Skeletal muscle satellite cell (primary cell): ENCODE results near the gene USP17L25. TPM values are rescaled to one million over a fixed set of nuclear protein-coding genes. Genes with fewer than 3 reads are reported as not detected.
"Not testable (repeated sequence)": the region's sequence is repeated elsewhere in the genome, so short reads cannot be mapped to it uniquely, and the experiment has no call there.

Experiments used
- H3K27me3 ChIP-seq: 2 replicates; pipeline ENCODE4 v1.7.0; 2013; ENCODE audit warnings: low read length; ENCODE audit not compliant: control insufficient read depth, insufficient read depth
- H3K36me3 ChIP-seq: 2 replicates; pipeline ENCODE4 v1.7.0; 2013; ENCODE audit warnings: mild to moderate bottlenecking, control low read depth, low read length; ENCODE audit not compliant: insufficient read depth
- H3K4me1 ChIP-seq: 2 replicates; pipeline ENCODE4 v1.7.0; 2013; ENCODE audit warnings: low read length; ENCODE audit not compliant: control insufficient read depth, insufficient read depth
- H3K4me2 ChIP-seq: 2 replicates; pipeline ENCODE4 v1.7.0; 2013; ENCODE audit warnings: mild to moderate bottlenecking, low read length
- H3K4me3 ChIP-seq: 2 replicates; pipeline ENCODE4 v1.7.0; 2013; ENCODE audit warnings: low read length
- H3K9ac ChIP-seq: 2 replicates; pipeline ENCODE4 v1.7.0; 2013; ENCODE audit warnings: mild to moderate bottlenecking, low read depth, low read length, moderate library complexity
- H3K9me3 ChIP-seq: replicated peaks from 2 replicates; pipeline ENCODE4 v1.7.0; 2013; ENCODE audit warnings: mild to moderate bottlenecking, control low read depth, low read length
- total RNA-seq: library from RNA; depleted of rRNA; stranded (reverse); fragments of >200 nt; gene quantifications from 2 replicates; pipeline ENCODE4 v1.2.3, GENCODE V29; 2012; rRNA removed

Gene USP17L25
- not detected in 2 replicates for total RNA-seq

GRCh38 chr4:9329611-9330010 is at the start of gene USP17L25:
USP17L25 (plus strand) TSS chr4:9329911; CDS start chr4:9329911, 0 bp downstream.
- H3K4me2 ChIP-seq, H3K4me1 ChIP-seq, H3K9me3 ChIP-seq, H3K36me3 ChIP-seq, H3K27me3 ChIP-seq, H3K4me3 ChIP-seq, H3K9ac ChIP-seq: not testable (repeated sequence)

DNA sequence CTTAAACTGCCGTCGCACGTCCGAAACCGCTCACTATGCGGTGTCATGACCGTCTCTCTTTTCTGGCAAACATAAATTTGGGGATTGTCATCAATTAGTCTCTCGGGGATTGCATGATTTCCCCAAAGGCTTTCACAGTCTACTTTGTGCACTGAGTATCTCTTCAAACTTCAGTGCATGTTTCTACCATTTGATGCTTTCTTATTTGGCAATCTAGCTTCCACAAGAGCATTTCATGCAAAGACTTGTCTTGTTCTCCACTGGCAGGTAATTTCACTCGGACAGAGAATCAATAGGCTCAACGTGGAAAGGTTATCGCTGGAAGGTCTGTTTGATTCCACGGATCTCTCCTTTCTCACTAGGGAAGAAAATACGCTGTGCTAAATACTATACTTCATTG is 5.5 kb upstream of the USP17L25 start:
- H3K4me3 ChIP-seq: not testable (repeated sequence)

DNA sequence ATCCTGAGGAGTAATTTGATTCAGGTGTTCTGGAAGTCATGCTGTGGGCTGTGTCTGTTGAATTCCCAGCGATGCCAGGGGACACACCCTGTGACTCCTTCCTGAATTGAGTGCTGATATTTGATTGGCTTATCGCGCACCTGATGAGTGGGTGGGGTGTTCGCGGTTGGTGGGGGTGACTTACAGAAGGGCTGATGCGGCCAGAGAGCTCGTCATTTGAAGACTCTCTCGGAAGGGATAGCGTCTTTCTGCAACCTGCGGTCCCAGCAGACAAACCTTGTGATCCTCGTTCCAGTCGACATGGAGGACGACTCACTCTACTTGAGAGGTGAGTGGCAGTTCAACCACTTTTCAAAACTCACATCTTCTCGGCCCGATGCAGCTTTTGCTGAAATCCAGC is 4.8 kb upstream of the USP17L25 start, which contains the start of gene USP17L24:
Gene USP17L24 (plus strand): TSS at position 301 of the 400 bp plus-strand sequence. CDS start 0 bp downstream, at position 301.
- not testable (repeated sequence) for H3K4me1 ChIP-seq, H3K4me2 ChIP-seq, H3K9me3 ChIP-seq, H3K27me3 ChIP-seq, H3K9ac ChIP-seq, H3K36me3 ChIP-seq, H3K4me3 ChIP-seq

More for the DNA sequence above, 5.5 kb upstream of the USP17L25 start:
- not testable (repeated sequence) for H3K9me3 ChIP-seq, H3K9ac ChIP-seq, H3K27me3 ChIP-seq, H3K4me2 ChIP-seq, H3K4me1 ChIP-seq, H3K36me3 ChIP-seq

DNA sequence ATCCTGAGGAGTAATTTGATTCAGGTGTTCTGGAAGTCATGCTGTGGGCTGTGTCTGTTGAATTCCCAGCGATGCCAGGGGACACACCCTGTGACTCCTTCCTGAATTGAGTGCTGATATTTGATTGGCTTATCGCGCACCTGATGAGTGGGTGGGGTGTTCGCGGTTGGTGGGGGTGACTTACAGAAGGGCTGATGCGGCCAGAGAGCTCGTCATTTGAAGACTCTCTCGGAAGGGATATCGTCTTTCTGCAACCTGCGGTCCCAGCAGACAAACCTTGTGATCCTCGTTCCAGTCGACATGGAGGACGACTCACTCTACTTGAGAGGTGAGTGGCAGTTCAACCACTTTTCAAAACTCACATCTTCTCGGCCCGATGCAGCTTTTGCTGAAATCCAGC is 4.6 kb downstream of the USP17L25 start, which contains the start of gene USP17L26:
Gene USP17L26 (plus strand): TSS at position 301 of the 400 bp plus-strand sequence. CDS start 0 bp downstream, at position 301.
- H3K4me1 ChIP-seq, H3K36me3 ChIP-seq, H3K4me3 ChIP-seq, H3K9me3 ChIP-seq, H3K27me3 ChIP-seq, H3K9ac ChIP-seq, H3K4me2 ChIP-seq: not testable (repeated sequence)

- not testable (repeated sequence) for H3K4me3 ChIP-seq, H3K27me3 ChIP-seq, H3K4me2 ChIP-seq, H3K36me3 ChIP-seq, H3K4me1 ChIP-seq, H3K9ac ChIP-seq, H3K9me3 ChIP-seq
Observed at GRCh38 chr4:9339103-9339502, 9.4 kb downstream of the USP17L25 start, which contains the start of gene USP17L5. USP17L5 (plus strand) TSS chr4:9339403; CDS start chr4:9339403, 0 bp downstream.

DNA sequence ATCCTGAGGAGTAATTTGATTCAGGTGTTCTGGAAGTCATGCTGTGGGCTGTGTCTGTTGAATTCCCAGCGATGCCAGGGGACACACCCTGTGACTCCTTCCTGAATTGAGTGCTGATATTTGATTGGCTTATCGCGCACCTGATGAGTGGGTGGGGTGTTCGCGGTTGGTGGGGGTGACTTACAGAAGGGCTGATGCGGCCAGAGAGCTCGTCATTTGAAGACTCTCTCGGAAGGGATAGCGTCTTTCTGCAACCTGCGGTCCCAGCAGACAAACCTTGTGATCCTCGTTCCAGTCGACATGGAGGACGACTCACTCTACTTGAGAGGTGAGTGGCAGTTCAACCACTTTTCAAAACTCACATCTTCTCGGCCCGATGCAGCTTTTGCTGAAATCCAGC is 14.1 kb downstream of the USP17L25 start, which contains the start of gene USP17L27:
Gene USP17L27 (plus strand): TSS at position 301 of the 400 bp plus-strand sequence. CDS start 0 bp downstream, at position 301.
- H3K27me3 ChIP-seq, H3K4me2 ChIP-seq, H3K9ac ChIP-seq, H3K36me3 ChIP-seq, H3K4me1 ChIP-seq, H3K9me3 ChIP-seq, H3K4me3 ChIP-seq: not testable (repeated sequence)

- H3K9me3 ChIP-seq, H3K4me2 ChIP-seq, H3K9ac ChIP-seq, H3K27me3 ChIP-seq, H3K4me3 ChIP-seq, H3K36me3 ChIP-seq, H3K4me1 ChIP-seq: not testable (repeated sequence)
Observed at GRCh38 chr4:9348593-9348992, 18.9 kb downstream of the USP17L25 start, which contains the start of gene USP17L28. USP17L28 (plus strand) TSS chr4:9348893; CDS start chr4:9348893, 0 bp downstream.

DNA sequence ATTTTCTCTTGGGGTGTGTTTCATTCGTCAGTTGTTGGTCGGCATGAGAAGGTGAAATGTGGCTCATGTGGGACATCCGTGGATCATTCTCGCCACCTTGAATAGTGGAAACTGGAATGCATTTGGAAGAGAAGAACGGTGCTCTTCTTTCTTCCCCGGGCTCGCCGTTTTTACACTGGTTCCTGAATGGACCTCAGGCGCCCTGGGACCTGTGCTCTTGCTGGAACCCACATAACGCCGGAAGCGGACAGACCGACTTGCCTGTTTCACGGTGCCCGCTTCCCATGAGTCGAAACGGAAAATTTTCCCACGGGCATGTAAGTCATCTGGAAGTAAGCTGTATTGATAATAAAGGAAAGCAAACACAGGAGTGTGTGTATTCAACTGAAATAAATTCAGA is 21.2 kb downstream of the USP17L25 start:
- H3K9me3 ChIP-seq, H3K9ac ChIP-seq, H3K4me1 ChIP-seq, H3K4me3 ChIP-seq, H3K27me3 ChIP-seq, H3K4me2 ChIP-seq, H3K36me3 ChIP-seq: not testable (repeated sequence)

DNA sequence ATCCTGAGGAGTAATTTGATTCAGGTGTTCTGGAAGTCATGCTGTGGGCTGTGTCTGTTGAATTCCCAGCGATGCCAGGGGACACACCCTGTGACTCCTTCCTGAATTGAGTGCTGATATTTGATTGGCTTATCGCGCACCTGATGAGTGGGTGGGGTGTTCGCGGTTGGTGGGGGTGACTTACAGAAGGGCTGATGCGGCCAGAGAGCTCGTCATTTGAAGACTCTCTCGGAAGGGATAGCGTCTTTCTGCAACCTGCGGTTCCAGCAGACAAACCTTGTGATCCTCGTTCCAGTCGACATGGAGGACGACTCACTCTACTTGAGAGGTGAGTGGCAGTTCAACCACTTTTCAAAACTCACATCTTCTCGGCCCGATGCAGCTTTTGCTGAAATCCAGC is 23.6 kb downstream of the USP17L25 start, which contains the start of gene USP17L29:
Gene USP17L29 (plus strand): TSS at position 301 of the 400 bp plus-strand sequence. CDS start 0 bp downstream, at position 301.
- not testable (repeated sequence) for H3K4me2 ChIP-seq, H3K4me1 ChIP-seq, H3K36me3 ChIP-seq, H3K9ac ChIP-seq, H3K27me3 ChIP-seq, H3K9me3 ChIP-seq, H3K4me3 ChIP-seq

- not testable (repeated sequence) for H3K27me3 ChIP-seq, H3K36me3 ChIP-seq, H3K4me1 ChIP-seq, H3K4me3 ChIP-seq, H3K4me2 ChIP-seq, H3K9ac ChIP-seq, H3K9me3 ChIP-seq
Observed at GRCh38 chr4:9362829-9363228, 33.1 kb downstream of the USP17L25 start, which contains the start of gene USP17L30. USP17L30 (plus strand) TSS chr4:9363129; CDS start chr4:9363129, 0 bp downstream.

- not testable (repeated sequence) for H3K4me2 ChIP-seq, H3K4me1 ChIP-seq, H3K27me3 ChIP-seq, H3K9me3 ChIP-seq, H3K4me3 ChIP-seq, H3K36me3 ChIP-seq, H3K9ac ChIP-seq
Observed at GRCh38 chr4:9379881-9380280, 50.2 kb downstream of the USP17L25 start.
